K562 (cell line): ENCODE data around the gene PRKCQ. TPM values are rescaled to one million over a fixed set of nuclear protein-coding genes. Genes with fewer than 3 reads are reported as not detected.

Experiments
- DPF2 ChIP-seq: fragments of 450-650 bp; IDR thresholded peaks from 2 replicates; pipeline ENCODE4 v1.6.1; 2016
- EGR1 ChIP-seq: fragments of 450-650 bp; conservative IDR thresholded peaks from 2 replicates; pipeline ENCODE4 v1.6.1; 2017; ENCODE audit warnings: mild to moderate bottlenecking
- FOSL1 ChIP-seq: fragments of 200-800 bp; sonication (Bioruptor generic); conservative IDR thresholded peaks from 2 replicates; pipeline ENCODE4 v1.6.1; 2016; ENCODE audit warnings: missing genetic modification characterization, missing compliant biosample characterization
- GABPB1 ChIP-seq: sonication (generic); formaldehyde crosslinking; IDR thresholded peaks from 2 replicates; pipeline ENCODE4 v1.8.0; 2022; ENCODE audit warnings: mild to moderate bottlenecking, missing genetic modification reagents
- HDGF ChIP-seq: fragments of 450-650 bp; IDR thresholded peaks from 2 replicates; pipeline ENCODE4 v1.6.1; 2016
- JUNB ChIP-seq: fragments of 450-650 bp; formaldehyde crosslinking; conservative IDR thresholded peaks from 2 replicates; pipeline ENCODE4 v1.4.0; 2020; ENCODE audit warnings: mild to moderate bottlenecking
- KAT2B ChIP-seq: IDR thresholded peaks from one replicate; pipeline ENCODE4 v1.6.1; 2012; ENCODE audit warnings: low read depth, mild to moderate bottlenecking, control low read depth, inconsistent platforms, low read length, moderate library complexity
- MAFG ChIP-seq: fragments of 450-650 bp; conservative IDR thresholded peaks from 2 replicates; pipeline ENCODE4 v1.6.1; 2016; ENCODE audit warnings: missing genetic modification characterization, missing compliant biosample characterization
- NCOR1 ChIP-seq: fragments of 450-650 bp; IDR thresholded peaks from 2 replicates; pipeline ENCODE4 v1.6.1; 2016; ENCODE audit warnings: mild to moderate bottlenecking, moderate library complexity
- NRF1 ChIP-seq, 2 experiments: fragments of 450-650 bp; IDR thresholded peaks in 1 of 2; conservative IDR thresholded peaks in 1 of 2; 2 replicates each; pipeline ENCODE4 v1.6.1; 2014; ENCODE audit warnings: mild to moderate bottlenecking in 2 of 2
- PHB ChIP-seq: fragments of 250-450 bp; sonication (Bioruptor Pico); IDR thresholded peaks from 2 replicates; pipeline ENCODE4 v1.5.0; 2021
- SETDB1 ChIP-seq: IDR thresholded peaks from one replicate; pipeline ENCODE4 v1.6.1; 2012; ENCODE audit warnings: low read length, control low read depth, inconsistent platforms
- SMARCC2 ChIP-seq: fragments of 450-650 bp; IDR thresholded peaks from 2 replicates; pipeline ENCODE4 v1.6.1; 2017; ENCODE audit warnings: antibody characterized with exemption, moderate library complexity, mild to moderate bottlenecking, low read depth
- TGIF2 ChIP-seq: sonication (generic); formaldehyde crosslinking; IDR thresholded peaks from 2 replicates; pipeline ENCODE4 v1.8.1; 2022; ENCODE audit warnings: mild to moderate bottlenecking, missing genetic modification reagents, moderate library complexity
- ZKSCAN8 ChIP-seq: fragments of 200-800 bp; sonication (Bioruptor generic); IDR thresholded peaks from 2 replicates; pipeline ENCODE4 v1.6.1; 2016; ENCODE audit warnings: missing genetic modification characterization, missing compliant biosample characterization
- polyA plus RNA-seq, 8 experiments: library from polyadenylated mRNA; depleted of rRNA in 4 of 8; stranded (reverse) in 5 of 8; unstranded in 3 of 8; fragments of >200 nt; fragmentation: Nextera tagmentation in 2 of 8; fragmentation: Illumina TruSeq in 1 of 8; extraction: Ambion mirVana in 2 of 8; extraction: Trizol in 1 of 8; gene quantifications; 2 replicates each; pipeline versions ENCODE4 v1.2.1 to v1.2.3, GENCODE V29; 2011 to 2014; ENCODE audit warnings: inconsistent platforms in 1 of 8, missing spikeins in 1 of 8
- total RNA-seq, 7 experiments: library from RNA; depleted of rRNA in 6 of 7; stranded (reverse); fragments of >200 nt in 6 of 7; fragmentation: Illumina TruSeq in 2 of 7; extraction: Trizol in 2 of 7; gene quantifications; 2 replicates each; pipeline versions ENCODE4 v1.2.1 to v1.2.3, GENCODE V29; 2011 to 2021; ENCODE audit warnings: low replicate concordance in 1 of 7
- TF ChIP-seq, protein P1 (sequence below): fragments of 250-450 bp; sonication (Bioruptor Pico); IDR thresholded peaks from 2 replicates; pipeline ENCODE4 v1.8.0; 2021; ENCODE audit warnings: borderline replicate concordance, mild to moderate bottlenecking, moderate library complexity; ENCODE audit not compliant: poor library complexity, severe bottlenecking
- TF ChIP-seq, protein P2 (sequence below): fragments of 450-650 bp; IDR thresholded peaks from 2 replicates; pipeline ENCODE4 v1.6.1; 2018; ENCODE audit not compliant: partially characterized antibody
- TF ChIP-seq, protein P3 (sequence below): sonication (generic); formaldehyde crosslinking; IDR thresholded peaks from 2 replicates; pipeline ENCODE4 v1.5.0; 2020; ENCODE audit warnings: missing genetic modification reagents
- TF ChIP-seq, protein P4 (sequence below): sonication (generic); formaldehyde crosslinking; IDR thresholded peaks from 2 replicates; pipeline ENCODE4 v1.8.1; 2022; ENCODE audit warnings: missing genetic modification reagents
- TF ChIP-seq, protein P5 (sequence below): sonication (generic); formaldehyde crosslinking; IDR thresholded peaks from 2 replicates; pipeline ENCODE4 v1.8.0; 2023; ENCODE audit warnings: mild to moderate bottlenecking, missing genetic modification reagents
- TF ChIP-seq, protein P6 (sequence below): fragments of 250-450 bp; sonication (Bioruptor Pico); IDR thresholded peaks from 2 replicates; pipeline ENCODE4 v1.8.0; 2021; ENCODE audit warnings: moderate library complexity, mild to moderate bottlenecking, inconsistent platforms

The PRKCQ gene
- total and polyA plus RNA-seq, 9 of the 15 experiments (the other 6 are each of a cell fraction or from before 2014, with no cell fraction given) = 4.4 to 23.3 (median 14.6) TPM

DNA sequence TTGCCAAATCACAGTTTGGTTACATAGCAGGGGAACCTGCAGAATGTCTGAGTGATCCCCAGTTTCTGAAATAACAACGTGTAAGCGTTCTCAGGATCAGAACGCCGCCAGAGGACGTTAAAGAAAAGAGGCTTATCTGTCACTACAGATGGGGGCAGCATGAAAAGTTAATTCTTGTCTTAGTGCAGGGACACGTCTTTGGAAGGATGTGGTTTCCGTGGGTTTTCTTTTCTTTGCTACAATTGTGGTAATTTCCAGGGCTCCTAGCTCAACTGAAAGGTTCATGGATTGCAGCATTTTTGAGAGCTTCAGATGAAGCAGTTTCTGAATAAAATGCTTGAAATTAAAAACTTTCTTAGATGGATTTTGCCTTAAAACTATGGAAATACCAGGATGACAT lies 106.6 kb downstream of the PRKCQ start (continued):
- TF ChIP-seq, protein P1, sequence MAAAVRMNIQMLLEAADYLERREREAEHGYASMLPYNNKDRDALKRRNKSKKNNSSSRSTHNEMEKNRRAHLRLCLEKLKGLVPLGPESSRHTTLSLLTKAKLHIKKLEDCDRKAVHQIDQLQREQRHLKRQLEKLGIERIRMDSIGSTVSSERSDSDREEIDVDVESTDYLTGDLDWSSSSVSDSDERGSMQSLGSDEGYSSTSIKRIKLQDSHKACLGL (CRISPR knock-in tag) = no peak
- TF ChIP-seq SETDB1 (no peak), KAT2B (no peak), EGR1 (no peak; the same call in 1 of the 2 replicates), ZKSCAN8 (CRISPR knock-in tag) (no peak), FOSL1 (tag) (no peak; the same call in 1 of the 2 replicates), MAFG (tag) (peak; percentile 52; the same call in 1 of the 2 replicates), TGIF2 (CRISPR knock-in tag) (no peak), SMARCC2 (peak; percentile 78; the same call in 1 of the 2 replicates), HDGF (no peak), NRF1 (conservative IDR thresholded peaks at IDR 0.05 in 1 of 2, IDR thresholded peaks at IDR 0.05 in 1 of 2) (no peak), DPF2 (peak; percentile 96), JUNB (CRISPR knock-in tag) (no peak), PHB (CRISPR knock-in tag) (no peak), NCOR1 (peak; percentile 87), GABPB1 (peak; percentile 34; the same call in 1 of the 2 replicates)
- TF ChIP-seq, protein P2, sequence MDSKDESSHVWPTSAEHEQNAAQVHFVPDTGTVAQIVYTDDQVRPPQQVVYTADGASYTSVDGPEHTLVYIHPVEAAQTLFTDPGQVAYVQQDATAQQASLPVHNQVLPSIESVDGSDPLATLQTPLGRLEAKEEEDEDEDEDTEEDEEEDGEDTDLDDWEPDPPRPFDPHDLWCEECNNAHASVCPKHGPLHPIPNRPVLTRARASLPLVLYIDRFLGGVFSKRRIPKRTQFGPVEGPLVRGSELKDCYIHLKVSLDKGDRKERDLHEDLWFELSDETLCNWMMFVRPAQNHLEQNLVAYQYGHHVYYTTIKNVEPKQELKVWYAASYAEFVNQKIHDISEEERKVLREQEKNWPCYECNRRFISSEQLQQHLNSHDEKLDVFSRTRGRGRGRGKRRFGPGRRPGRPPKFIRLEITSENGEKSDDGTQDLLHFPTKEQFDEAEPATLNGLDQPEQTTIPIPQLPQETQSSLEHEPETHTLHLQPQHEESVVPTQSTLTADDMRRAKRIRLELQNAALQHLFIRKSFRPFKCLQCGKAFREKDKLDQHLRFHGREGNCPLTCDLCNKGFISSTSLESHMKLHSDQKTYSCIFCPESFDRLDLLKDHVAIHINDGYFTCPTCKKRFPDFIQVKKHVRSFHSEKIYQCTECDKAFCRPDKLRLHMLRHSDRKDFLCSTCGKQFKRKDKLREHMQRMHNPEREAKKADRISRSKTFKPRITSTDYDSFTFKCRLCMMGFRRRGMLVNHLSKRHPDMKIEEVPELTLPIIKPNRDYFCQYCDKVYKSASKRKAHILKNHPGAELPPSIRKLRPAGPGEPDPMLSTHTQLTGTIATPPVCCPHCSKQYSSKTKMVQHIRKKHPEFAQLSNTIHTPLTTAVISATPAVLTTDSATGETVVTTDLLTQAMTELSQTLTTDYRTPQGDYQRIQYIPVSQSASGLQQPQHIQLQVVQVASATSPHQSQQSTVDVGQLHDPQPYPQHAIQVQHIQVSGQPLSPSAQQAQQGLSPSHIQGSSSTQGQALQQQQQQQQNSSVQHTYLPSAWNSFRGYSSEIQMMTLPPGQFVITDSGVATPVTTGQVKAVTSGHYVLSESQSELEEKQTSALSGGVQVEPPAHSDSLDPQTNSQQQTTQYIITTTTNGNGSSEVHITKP = no peak
- TF ChIP-seq, protein P3, sequence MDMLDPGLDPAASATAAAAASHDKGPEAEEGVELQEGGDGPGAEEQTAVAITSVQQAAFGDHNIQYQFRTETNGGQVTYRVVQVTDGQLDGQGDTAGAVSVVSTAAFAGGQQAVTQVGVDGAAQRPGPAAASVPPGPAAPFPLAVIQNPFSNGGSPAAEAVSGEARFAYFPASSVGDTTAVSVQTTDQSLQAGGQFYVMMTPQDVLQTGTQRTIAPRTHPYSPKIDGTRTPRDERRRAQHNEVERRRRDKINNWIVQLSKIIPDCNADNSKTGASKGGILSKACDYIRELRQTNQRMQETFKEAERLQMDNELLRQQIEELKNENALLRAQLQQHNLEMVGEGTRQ (CRISPR knock-in tag) = no peak
- TF ChIP-seq, protein P4, sequence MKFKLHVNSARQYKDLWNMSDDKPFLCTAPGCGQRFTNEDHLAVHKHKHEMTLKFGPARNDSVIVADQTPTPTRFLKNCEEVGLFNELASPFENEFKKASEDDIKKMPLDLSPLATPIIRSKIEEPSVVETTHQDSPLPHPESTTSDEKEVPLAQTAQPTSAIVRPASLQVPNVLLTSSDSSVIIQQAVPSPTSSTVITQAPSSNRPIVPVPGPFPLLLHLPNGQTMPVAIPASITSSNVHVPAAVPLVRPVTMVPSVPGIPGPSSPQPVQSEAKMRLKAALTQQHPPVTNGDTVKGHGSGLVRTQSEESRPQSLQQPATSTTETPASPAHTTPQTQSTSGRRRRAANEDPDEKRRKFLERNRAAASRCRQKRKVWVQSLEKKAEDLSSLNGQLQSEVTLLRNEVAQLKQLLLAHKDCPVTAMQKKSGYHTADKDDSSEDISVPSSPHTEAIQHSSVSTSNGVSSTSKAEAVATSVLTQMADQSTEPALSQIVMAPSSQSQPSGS (CRISPR knock-in tag) = no peak
- TF ChIP-seq, protein P5, sequence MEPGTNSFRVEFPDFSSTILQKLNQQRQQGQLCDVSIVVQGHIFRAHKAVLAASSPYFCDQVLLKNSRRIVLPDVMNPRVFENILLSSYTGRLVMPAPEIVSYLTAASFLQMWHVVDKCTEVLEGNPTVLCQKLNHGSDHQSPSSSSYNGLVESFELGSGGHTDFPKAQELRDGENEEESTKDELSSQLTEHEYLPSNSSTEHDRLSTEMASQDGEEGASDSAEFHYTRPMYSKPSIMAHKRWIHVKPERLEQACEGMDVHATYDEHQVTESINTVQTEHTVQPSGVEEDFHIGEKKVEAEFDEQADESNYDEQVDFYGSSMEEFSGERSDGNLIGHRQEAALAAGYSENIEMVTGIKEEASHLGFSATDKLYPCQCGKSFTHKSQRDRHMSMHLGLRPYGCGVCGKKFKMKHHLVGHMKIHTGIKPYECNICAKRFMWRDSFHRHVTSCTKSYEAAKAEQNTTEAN (CRISPR knock-in tag) = no peak
- TF ChIP-seq, protein P6, sequence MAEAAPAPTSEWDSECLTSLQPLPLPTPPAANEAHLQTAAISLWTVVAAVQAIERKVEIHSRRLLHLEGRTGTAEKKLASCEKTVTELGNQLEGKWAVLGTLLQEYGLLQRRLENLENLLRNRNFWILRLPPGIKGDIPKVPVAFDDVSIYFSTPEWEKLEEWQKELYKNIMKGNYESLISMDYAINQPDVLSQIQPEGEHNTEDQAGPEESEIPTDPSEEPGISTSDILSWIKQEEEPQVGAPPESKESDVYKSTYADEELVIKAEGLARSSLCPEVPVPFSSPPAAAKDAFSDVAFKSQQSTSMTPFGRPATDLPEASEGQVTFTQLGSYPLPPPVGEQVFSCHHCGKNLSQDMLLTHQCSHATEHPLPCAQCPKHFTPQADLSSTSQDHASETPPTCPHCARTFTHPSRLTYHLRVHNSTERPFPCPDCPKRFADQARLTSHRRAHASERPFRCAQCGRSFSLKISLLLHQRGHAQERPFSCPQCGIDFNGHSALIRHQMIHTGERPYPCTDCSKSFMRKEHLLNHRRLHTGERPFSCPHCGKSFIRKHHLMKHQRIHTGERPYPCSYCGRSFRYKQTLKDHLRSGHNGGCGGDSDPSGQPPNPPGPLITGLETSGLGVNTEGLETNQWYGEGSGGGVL = no peak
